ENCODE results near the gene PIH1D1. TPM values are rescaled to one million over a fixed set of nuclear protein-coding genes. Genes with fewer than 3 reads are reported as not detected.

Gene PIH1D1
- total and polyA plus RNA-seq, 2 experiments from 2014 or later: 103 to 164 TPM

- Mint-ChIP-seq H3K4me1 (no peaks in the 10 kb centered on the region), H3K27ac (no peak overlapping the region), H3K36me3 (ENCODE audit: low read depth) (peaks cover 35% of the 10 kb centered on the region), H3K9me3 (no peaks in the 10 kb centered on the region), H3K4me3 (no peak overlapping the region), H3K27me3 (ENCODE audit: insufficient read depth, low read depth, poor library complexity) (peaks cover 4% of the 10 kb centered on the region)
- no peaks in the 10 kb centered on the region for H3K36me3 ChIP-seq (ENCODE audit: insufficient read depth)
- no peak overlapping the region for H3K4me3 ChIP-seq
- DNase-seq (ENCODE audit: low spot score) (no peak), ATAC-seq (no peak)
- H4K20me1 ChIP-seq (replicated peaks; ENCODE audit: insufficient read depth): no peaks in the 10 kb centered on the region
- peaks cover 4% of the 10 kb centered on the region; the same call in 1 of the 2 replicates for H3K4me1 ChIP-seq (ENCODE audit: insufficient read depth)
- no peaks in the 10 kb centered on the region for H3K9me2 ChIP-seq (ENCODE audit: insufficient read depth)
- no peaks in the 10 kb centered on the region for H3K27me3 ChIP-seq (ENCODE audit: insufficient read depth)
- TF ChIP-seq ETS1 (IDR thresholded peaks at IDR 0.05): no peak
- TF ChIP-seq CREB1 (CRISPR knock-in tag; IDR thresholded peaks at IDR 0.05; ENCODE audit: low read depth): no peak
- no peak for TF ChIP-seq JUNB (IDR thresholded peaks at IDR 0.05; ENCODE audit: unreplicated experiment)
- TF ChIP-seq ZNF114 (CRISPR knock-in tag; IDR thresholded peaks at IDR 0.05): no peak
- TF ChIP-seq ZNF462 (CRISPR knock-in tag; IDR thresholded peaks at IDR 0.05): no peak
- TF ChIP-seq ZNF331 (CRISPR knock-in tag; IDR thresholded peaks at IDR 0.05; ENCODE audit: low read depth): no peak
- no peak for TF ChIP-seq POLR2AphosphoS5 (IDR thresholded peaks at IDR 0.05; ENCODE audit: low read depth)
- H3K79me2 ChIP-seq (replicated peaks; ENCODE audit: insufficient read depth): peaks cover 19% of the 10 kb centered on the region
- H2AFZ ChIP-seq: no peak overlapping the region
- H3K27ac ChIP-seq (ENCODE audit: low read depth): no peak overlapping the region
- 0 out of 2 replicates have a peak, but pooled peaks cover 2% of the 10 kb centered on the region for H3F3A ChIP-seq (replicated peaks; ENCODE audit: low read depth)
- H3K4me2 ChIP-seq: no peak overlapping the region
These were observed 6.9 kb upstream of the PIH1D1 start for GRCh38 chr19:49458567-49458903.

Data from GM23338 (cell line).